PC-3 (cell line): ENCODE data around the gene POR.
"Not testable (repeated sequence)": the region's sequence is repeated elsewhere in the genome, so short reads cannot be mapped to it uniquely, and the experiment has no call there.

Experiments
- EZH2 ChIP-seq: fragments of 300-600 bp; sonication (generic); IDR thresholded peaks from one replicate; pipeline ENCODE4 v1.6.1; 2017; ENCODE audit warnings: antibody characterized with exemption, mild to moderate bottlenecking, low read length; ENCODE audit not compliant: unreplicated experiment
- EZH2phosphoT487 ChIP-seq: fragments of 300-600 bp; sonication (generic); IDR thresholded peaks from 2 replicates; pipeline ENCODE4 v1.6.1; 2018; ENCODE audit warnings: mild to moderate bottlenecking, antibody characterized with exemption, low read length, borderline replicate concordance
- TF ChIP-seq, protein P1 (sequence below): fragments of 300-600 bp; sonication (generic); conservative IDR thresholded peaks from 2 replicates; pipeline ENCODE4 v1.5.1; 2017; ENCODE audit warnings: antibody characterized with exemption, low read depth, mild to moderate bottlenecking, low read length

DNA sequence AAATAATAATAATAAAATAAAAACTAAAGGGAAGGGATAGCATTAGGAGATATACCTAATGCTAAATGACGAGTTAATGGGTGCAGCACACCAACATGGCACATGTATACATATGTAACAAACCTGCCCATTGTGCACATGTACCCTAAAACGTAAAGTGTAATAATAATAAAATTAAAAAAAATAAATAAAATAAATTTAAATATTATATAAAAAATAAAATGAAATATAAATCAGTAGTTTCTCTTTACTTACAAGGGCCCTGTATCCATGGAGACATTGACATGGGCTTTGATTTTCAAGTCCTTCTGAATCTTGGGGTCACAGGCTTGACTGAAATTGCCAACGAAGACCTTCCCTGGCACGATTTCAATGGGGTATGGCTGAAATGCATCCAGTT lies 90.0 kb downstream of the POR start:
- TF ChIP-seq, protein P1, sequence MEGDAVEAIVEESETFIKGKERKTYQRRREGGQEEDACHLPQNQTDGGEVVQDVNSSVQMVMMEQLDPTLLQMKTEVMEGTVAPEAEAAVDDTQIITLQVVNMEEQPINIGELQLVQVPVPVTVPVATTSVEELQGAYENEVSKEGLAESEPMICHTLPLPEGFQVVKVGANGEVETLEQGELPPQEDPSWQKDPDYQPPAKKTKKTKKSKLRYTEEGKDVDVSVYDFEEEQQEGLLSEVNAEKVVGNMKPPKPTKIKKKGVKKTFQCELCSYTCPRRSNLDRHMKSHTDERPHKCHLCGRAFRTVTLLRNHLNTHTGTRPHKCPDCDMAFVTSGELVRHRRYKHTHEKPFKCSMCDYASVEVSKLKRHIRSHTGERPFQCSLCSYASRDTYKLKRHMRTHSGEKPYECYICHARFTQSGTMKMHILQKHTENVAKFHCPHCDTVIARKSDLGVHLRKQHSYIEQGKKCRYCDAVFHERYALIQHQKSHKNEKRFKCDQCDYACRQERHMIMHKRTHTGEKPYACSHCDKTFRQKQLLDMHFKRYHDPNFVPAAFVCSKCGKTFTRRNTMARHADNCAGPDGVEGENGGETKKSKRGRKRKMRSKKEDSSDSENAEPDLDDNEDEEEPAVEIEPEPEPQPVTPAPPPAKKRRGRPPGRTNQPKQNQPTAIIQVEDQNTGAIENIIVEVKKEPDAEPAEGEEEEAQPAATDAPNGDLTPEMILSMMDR, result not testable (repeated sequence)
- TF ChIP-seq EZH2phosphoT487, EZH2: not testable (repeated sequence)
